ENCODE data around the gene ADCY5. TPM values are rescaled to one million over a fixed set of nuclear protein-coding genes. Genes with fewer than 3 reads are reported as not detected.

ADCY5 gene
- total RNA-seq, 1 experiment from 2014 or later, result 0.06 TPM

GRCh38 chr3:123287962-123288302, 161.0 kb downstream of the ADCY5 start:
- DNase-seq (ENCODE audit: low read depth), result no peak

- DNase-seq (ENCODE audit: low read depth), result no peak
Observed at GRCh38 chr3:123287051-123287961, 161.6 kb downstream of the ADCY5 start.

GRCh38 chr3:123286308-123287023, 162.4 kb downstream of the ADCY5 start:
- peak; percentile 60 for DNase-seq (ENCODE audit: low read depth)

- no peak for DNase-seq (ENCODE audit: low read depth)
Observed at GRCh38 chr3:123285931-123286307, 163.0 kb downstream of the ADCY5 start.

- DNase-seq (ENCODE audit: low read depth), result no peak
Observed at GRCh38 chr3:123285479-123285878, 163.4 kb downstream of the ADCY5 start.

GRCh38 chr3:123285066-123285465, 163.8 kb downstream of the ADCY5 start:
- no peak for DNase-seq (ENCODE audit: low read depth)

GRCh38 chr3:123284399-123285010, 164.4 kb downstream of the ADCY5 start:
- no peak for DNase-seq (ENCODE audit: low read depth)

- DNase-seq (ENCODE audit: low read depth), result no peak
Observed at GRCh38 chr3:123283657-123284398, 165.1 kb downstream of the ADCY5 start.

GRCh38 chr3:123283074-123283473, 165.8 kb downstream of the ADCY5 start:
- DNase-seq (ENCODE audit: low read depth), result no peak

- DNase-seq (ENCODE audit: low read depth), result no peak
Observed at GRCh38 chr3:123282461-123282860, 166.4 kb downstream of the ADCY5 start.

GRCh38 chr3:123281929-123282328, 167.0 kb downstream of the ADCY5 start:
- no peak for DNase-seq (ENCODE audit: low read depth)

- no peak for DNase-seq (ENCODE audit: low read depth)
Observed at GRCh38 chr3:123281406-123281805, 167.5 kb downstream of the ADCY5 start.

- no peak for DNase-seq (ENCODE audit: low read depth)
Observed at GRCh38 chr3:123279121-123279520, 169.8 kb downstream of the ADCY5 start.

- DNase-seq (ENCODE audit: low read depth), result no peak
Observed at GRCh38 chr3:123278446-123278845, 170.4 kb downstream of the ADCY5 start.

- no peak for DNase-seq (ENCODE audit: low read depth)
Observed at GRCh38 chr3:123277106-123277505, 171.8 kb downstream of the ADCY5 start.

GRCh38 chr3:123276346-123277006, 172.4 kb downstream of the ADCY5 start:
- DNase-seq (ENCODE audit: low read depth), result no peak

GRCh38 chr3:123275691-123276090, 173.2 kb downstream of the ADCY5 start:
- DNase-seq (ENCODE audit: low read depth), result peak; percentile 16

GRCh38 chr3:123272547-123272946, 176.3 kb downstream of the ADCY5 start:
- DNase-seq (ENCODE audit: low read depth), result peak; percentile 38

- no peak for DNase-seq (ENCODE audit: low read depth)
Observed at GRCh38 chr3:123271466-123272159, 177.3 kb downstream of the ADCY5 start.

- no peak for DNase-seq (ENCODE audit: low read depth)
Observed at GRCh38 chr3:123270818-123271217, 178.1 kb downstream of the ADCY5 start.

- DNase-seq (ENCODE audit: low read depth), result no peak
Observed at GRCh38 chr3:123267821-123268220, 181.1 kb downstream of the ADCY5 start.

Measured in LHCN-M2 (cell line).